ENCODE data around the gene RND2.
A peak's percentile ranks its signal among the peaks of the same experiment; 100 is the strongest.
"Not testable (repeated sequence)": the region's sequence is repeated elsewhere in the genome, so short reads cannot be mapped to it uniquely, and the experiment has no call there.

Gene RND2

GRCh38 chr17:43024407-43025289 is at the start of gene RND2:
Gene RND2, plus strand, starts transcription at chr17:43025231. Its CDS starts 117 bp downstream, at chr17:43025348.
- POLR2A ChIA-PET, result interaction anchor here (0.6 to 1.9 kb wide), 8 partner anchors 18 to 291 kb away, joined by 3 to 14 read pairs (median 4); partner anchors contain the start of genes IFI35, NBR1, RPL27 and TMEM106A
- TF ChIP-seq, protein P1, sequence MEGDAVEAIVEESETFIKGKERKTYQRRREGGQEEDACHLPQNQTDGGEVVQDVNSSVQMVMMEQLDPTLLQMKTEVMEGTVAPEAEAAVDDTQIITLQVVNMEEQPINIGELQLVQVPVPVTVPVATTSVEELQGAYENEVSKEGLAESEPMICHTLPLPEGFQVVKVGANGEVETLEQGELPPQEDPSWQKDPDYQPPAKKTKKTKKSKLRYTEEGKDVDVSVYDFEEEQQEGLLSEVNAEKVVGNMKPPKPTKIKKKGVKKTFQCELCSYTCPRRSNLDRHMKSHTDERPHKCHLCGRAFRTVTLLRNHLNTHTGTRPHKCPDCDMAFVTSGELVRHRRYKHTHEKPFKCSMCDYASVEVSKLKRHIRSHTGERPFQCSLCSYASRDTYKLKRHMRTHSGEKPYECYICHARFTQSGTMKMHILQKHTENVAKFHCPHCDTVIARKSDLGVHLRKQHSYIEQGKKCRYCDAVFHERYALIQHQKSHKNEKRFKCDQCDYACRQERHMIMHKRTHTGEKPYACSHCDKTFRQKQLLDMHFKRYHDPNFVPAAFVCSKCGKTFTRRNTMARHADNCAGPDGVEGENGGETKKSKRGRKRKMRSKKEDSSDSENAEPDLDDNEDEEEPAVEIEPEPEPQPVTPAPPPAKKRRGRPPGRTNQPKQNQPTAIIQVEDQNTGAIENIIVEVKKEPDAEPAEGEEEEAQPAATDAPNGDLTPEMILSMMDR (IDR thresholded peaks at IDR 0.05; ENCODE audit: insufficient read depth, low read length, missing control alignments), result peak; percentile 84
- DNase-seq (ENCODE audit: low read depth, low spot score), result peak; percentile 56
- peak within 1 kb of the TSS; percentile 66 for H3K4me3 ChIP-seq (ENCODE audit: low read depth, low read length)
- CTCF ChIA-PET, result interaction anchor here (0.6 to 2.2 kb wide), 33 partner anchors 10 to 315 kb away, joined by 3 to 17 read pairs (median 5); partner anchors contain the start of genes BRCA1 and NBR1

GRCh38 chr17:42975265-42975664 is 49.8 kb upstream of the RND2 start:
- H3K4me3 ChIP-seq (ENCODE audit: low read depth, low read length), result no peak overlapping the region
- DNase-seq (ENCODE audit: low read depth, low spot score), result no peak
- ChIA-PET CTCF (interaction anchor here (1.4 kb wide), 1 partner anchor 23 kb away, joined by 4 read pairs; the partner anchor contains the start of gene RPL27), POLR2A (no interaction called here)
- TF ChIP-seq, protein P1 (IDR thresholded peaks at IDR 0.05; ENCODE audit: insufficient read depth, low read length, missing control alignments), result no peak

DNA sequence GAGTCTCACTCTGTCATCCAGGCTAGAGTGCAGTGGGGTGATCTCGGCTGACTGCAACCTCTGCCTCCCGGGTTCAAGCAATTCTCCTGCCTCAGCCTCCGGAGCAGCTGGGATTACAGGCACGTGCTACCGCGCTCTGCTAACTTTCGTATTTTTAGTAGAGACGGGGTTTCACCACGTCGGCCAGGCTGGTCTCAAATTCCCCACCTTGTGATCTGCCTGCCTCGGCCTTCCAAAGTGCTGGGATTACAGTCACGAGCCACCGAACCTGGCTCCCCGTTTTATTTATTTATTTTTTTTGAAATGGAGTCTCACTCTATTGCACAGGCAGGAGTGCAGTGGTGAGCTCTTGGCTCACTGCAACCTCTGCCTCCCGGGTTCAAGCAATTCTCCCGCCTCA is 49.3 kb upstream of the RND2 start:
- ChIA-PET CTCF (interaction anchor here (0.9 to 1.4 kb wide), 2 partner anchors 21 to 22 kb away, joined by 3 to 4 read pairs; partner anchors contain the start of gene RPL27), POLR2A (interaction anchor here (0.6 to 1.5 kb wide), 2 partner anchors 17 to 22 kb away, joined by 3 to 4 read pairs; partner anchors contain the start of gene RPL27)
- not testable (repeated sequence) for DNase-seq (ENCODE audit: low read depth, low spot score); H3K4me3 ChIP-seq (ENCODE audit: low read depth, low read length)

DNA sequence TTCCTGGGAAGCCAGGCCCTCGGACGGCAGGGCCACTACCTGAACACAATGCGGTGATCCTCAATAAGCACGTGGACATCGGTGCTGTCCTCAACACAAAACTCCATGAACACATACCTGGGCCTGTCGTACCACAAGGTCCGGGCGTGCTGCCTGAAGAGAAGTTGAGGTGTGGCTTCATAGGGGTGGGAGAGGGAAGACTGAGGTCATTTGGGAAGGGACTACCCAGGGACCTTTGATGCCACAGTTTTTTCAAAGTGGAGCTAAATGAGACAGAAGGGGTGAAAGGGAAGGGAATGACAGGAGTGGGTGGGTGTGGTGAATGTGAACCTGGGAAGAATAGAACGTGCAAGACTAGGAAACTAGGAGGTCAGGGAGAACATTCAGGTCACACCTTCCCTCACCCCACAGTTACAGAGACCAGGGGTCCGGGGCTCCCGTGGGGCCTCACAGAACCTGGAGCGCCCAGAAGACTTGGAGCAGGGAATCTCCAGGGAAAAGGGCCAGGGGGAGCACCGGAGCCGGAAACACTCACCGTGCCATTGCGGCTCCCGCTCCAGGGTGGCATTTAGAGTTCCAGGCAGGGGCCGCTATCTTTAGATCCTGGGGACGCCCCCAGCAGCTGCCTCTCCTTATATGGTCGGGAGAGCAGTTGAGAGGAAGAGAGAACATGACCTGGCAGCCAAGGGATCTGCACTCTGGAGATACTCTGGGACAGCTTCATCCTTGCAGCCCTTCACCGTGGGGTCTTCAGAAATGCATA is 45.3 kb upstream of the RND2 start, which contains the start of gene PTGES3L:
Gene PTGES3L, minus strand, starts transcription at position 570 of the 763 bp plus-strand sequence. Its CDS starts 27 bp downstream, at position 543.
- TF ChIP-seq, protein P1 (IDR thresholded peaks at IDR 0.05; ENCODE audit: insufficient read depth, low read length, missing control alignments), result no peak
- peak within 1 kb of the TSS; percentile 78 for H3K4me3 ChIP-seq (ENCODE audit: low read depth, low read length)
- DNase-seq (ENCODE audit: low read depth, low spot score), result no peak
- ChIA-PET CTCF (interaction anchor here (1.4 to 2.6 kb wide), 2 partner anchors 18 to 136 kb away, joined by 3 to 14 read pairs; partner anchors contain the start of gene RPL27), POLR2A (interaction anchor here (1.0 kb wide), 1 partner anchor 18 kb away, joined by 5 read pairs; the partner anchor contains the start of gene RPL27)

DNA sequence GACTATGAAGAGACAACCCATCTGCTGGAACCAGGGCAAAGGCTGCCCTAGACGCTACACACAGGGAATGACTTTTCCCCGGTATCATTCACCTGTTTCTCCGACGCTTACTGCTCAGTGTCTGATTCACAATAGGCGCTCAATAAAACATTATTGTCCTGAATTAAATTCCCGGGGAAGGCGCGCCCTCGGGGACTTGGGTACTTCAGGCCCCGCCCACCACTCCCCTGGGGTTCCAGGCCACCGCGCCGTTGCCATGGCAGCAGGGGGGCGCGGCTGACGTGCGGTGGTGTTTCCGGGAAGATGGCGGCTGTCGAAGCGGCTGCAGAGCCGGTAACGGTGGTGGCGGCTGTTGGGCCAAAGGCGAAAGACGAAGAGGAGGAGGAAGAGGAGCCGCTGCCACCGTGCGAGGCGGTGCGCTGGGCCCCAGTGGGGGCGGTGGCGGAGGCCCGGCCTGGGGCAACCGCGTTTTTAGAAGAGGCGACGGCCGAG is 44.7 kb upstream of the RND2 start, which contains the start of gene RUNDC1:
Gene RUNDC1, plus strand, starts transcription at position 292 of the 492 bp plus-strand sequence. Its CDS starts 12 bp downstream, at position 304.
- ChIA-PET CTCF (interaction anchor here (2.6 kb wide), 1 partner anchor 18 kb away, joined by 14 read pairs; the partner anchor contains the start of gene RPL27), POLR2A (interaction anchor here (1.0 kb wide), 1 partner anchor 18 kb away, joined by 5 read pairs; the partner anchor contains the start of gene RPL27)
- no peak for DNase-seq (ENCODE audit: low read depth, low spot score)
- TF ChIP-seq, protein P1 (IDR thresholded peaks at IDR 0.05; ENCODE audit: insufficient read depth, low read length, missing control alignments), result no peak
- peak within 1 kb of the TSS; percentile 78 for H3K4me3 ChIP-seq (ENCODE audit: low read depth, low read length)

GRCh38 chr17:42980766-42981397 is 44.1 kb upstream of the RND2 start:
- DNase-seq (ENCODE audit: low read depth, low spot score), result no peak
- ChIA-PET POLR2A (no interaction called here), CTCF (no interaction called here)
- peak overlapping the region; percentile 78 for H3K4me3 ChIP-seq (ENCODE audit: low read depth, low read length)
- TF ChIP-seq, protein P1 (IDR thresholded peaks at IDR 0.05; ENCODE audit: insufficient read depth, low read length, missing control alignments), result no peak

Data from AG04449 (cell line).